Vagina (tissue), 2 donors: ENCODE results near the gene TNS4. TPM values are rescaled to one million over a fixed set of nuclear protein-coding genes. Genes with fewer than 3 reads are reported as not detected.
A peak's percentile ranks its signal among the peaks of the same experiment; 100 is the strongest.

Experiments used
- DNase-seq, 2 donors: peaks; one replicate each; pipeline ENCODE4 v3.0.0-alpha.2; 2017; ENCODE audit errors: extremely low spot score in 2 of 2
- H3K27ac ChIP-seq: fragments of 200-600 bp; sonication (generic); one replicate; pipeline ENCODE4 v1.5.1; 2019
- H3K27me3 ChIP-seq: fragments of 200-600 bp; sonication (generic); one replicate; pipeline ENCODE4 v1.5.1; 2019
- H3K36me3 ChIP-seq, 2 donors: fragments of 200-600 bp; sonication (generic); one replicate each; pipeline ENCODE4 v1.5.1; 2017 to 2019
- H3K4me1 ChIP-seq: fragments of 200-600 bp; sonication (generic); one replicate; pipeline ENCODE4 v1.5.1; 2019
- H3K4me3 ChIP-seq, 2 donors: fragments of 200-600 bp; sonication (generic); 1 replicate in 1 of 2; 2 replicates in 1 of 2; pipeline ENCODE4 v1.5.1; 2016 to 2019
- H3K9me3 ChIP-seq: fragments of 200-600 bp; sonication (generic); one replicate; pipeline ENCODE4 v1.5.1; 2019
- CTCF ChIP-seq, 3 experiments: fragments of 450-650 bp in 2 of 3; fragments of 200-600 bp in 1 of 3; sonication (generic) in 1 of 3; IDR thresholded peaks; one replicate each; pipeline ENCODE4 v1.5.1; 2017 to 2019; ENCODE audit warnings: antibody characterized with exemption in 3 of 3, mild to moderate bottlenecking in 2 of 3, moderate library complexity in 2 of 3
- POLR2A ChIP-seq, 2 donors: fragments of 450-650 bp; IDR thresholded peaks; one replicate each; pipeline ENCODE4 v1.6.1; 2017; ENCODE audit warnings: antibody characterized with exemption in 2 of 2, mild to moderate bottlenecking in 2 of 2, moderate library complexity in 2 of 2
- POLR2AphosphoS5 ChIP-seq, 2 donors: sonication (generic); formaldehyde crosslinking; IDR thresholded peaks; one replicate each; pipeline ENCODE4 v1.9.0; 2017; ENCODE audit warnings: antibody characterized with exemption in 2 of 2, mild to moderate bottlenecking in 2 of 2, low read depth in 1 of 2; ENCODE audit not compliant: insufficient read depth in 1 of 2
- intact Hi-C: fragments of 100-400 bp; cut with DNase I; formaldehyde crosslinking; loops from one replicate; pipeline ENCODE4 v1.15.1; 2023
- total RNA-seq: library from RNA; depleted of rRNA; stranded (reverse); fragments of >200 nt; gene quantifications from one replicate; pipeline ENCODE4 v1.2.3, GENCODE V29; 2016

The TNS4 gene
- total RNA-seq, 1 donor from 2014 or later, result 296 TPM

- DNase-seq, result no peak
- no peak for TF ChIP-seq CTCF (IDR thresholded peaks at IDR 0.05)
- TF ChIP-seq POLR2AphosphoS5 (IDR thresholded peaks at IDR 0.05; ENCODE audit: insufficient read depth in 1 of 2, low read depth in 1 of 2), result no peak
- TF ChIP-seq POLR2A (IDR thresholded peaks at IDR 0.05), result no peak
- H3K27ac ChIP-seq, result no peak overlapping the region
- peaks cover 0 to 5% of the 10 kb centered on the region in 2 donors for H3K36me3 ChIP-seq
- no peaks in the 10 kb centered on the region for H3K27me3 ChIP-seq
- H3K4me3 ChIP-seq, result no peak overlapping the region
- H3K9me3 ChIP-seq, result no peaks in the 10 kb centered on the region
- peaks cover 58% of the 10 kb centered on the region for H3K4me1 ChIP-seq
- intact Hi-C loops, result loop anchor here (5.0 kb wide), 1 partner anchor 35 kb away; the partner anchor contains the start of gene IGFBP4
Observed at GRCh38 chr17:40477796-40478195, 23.6 kb downstream of the TNS4 start.

GRCh38 chr17:40475234-40475908 is 26.1 kb downstream of the TNS4 start:
- H3K27ac ChIP-seq, result peak overlapping the region; percentile 53
- peaks cover 0 to 5% of the 10 kb centered on the region in 2 donors for H3K36me3 ChIP-seq
- TF ChIP-seq CTCF (IDR thresholded peaks at IDR 0.05), result no peak
- TF ChIP-seq POLR2AphosphoS5 (IDR thresholded peaks at IDR 0.05; ENCODE audit: insufficient read depth in 1 of 2, low read depth in 1 of 2), result no peak
- no peak for TF ChIP-seq POLR2A (IDR thresholded peaks at IDR 0.05)
- no peaks in the 10 kb centered on the region for H3K9me3 ChIP-seq
- H3K4me1 ChIP-seq, result peaks cover 51% of the 10 kb centered on the region
- DNase-seq, result no peak
- intact Hi-C loops, result loop anchor here (5.0 kb wide), 1 partner anchor 33 kb away; the partner anchor contains the start of gene IGFBP4
- no peak overlapping the region for H3K4me3 ChIP-seq
- H3K27me3 ChIP-seq, result no peaks in the 10 kb centered on the region

- intact Hi-C loops, result loop anchor here (5.0 kb wide), 1 partner anchor 32 kb away; the partner anchor contains the start of gene IGFBP4
- TF ChIP-seq POLR2A (IDR thresholded peaks at IDR 0.05), result no peak
- TF ChIP-seq CTCF (IDR thresholded peaks at IDR 0.05), result no peak
- TF ChIP-seq POLR2AphosphoS5 (IDR thresholded peaks at IDR 0.05; ENCODE audit: insufficient read depth in 1 of 2, low read depth in 1 of 2), result no peak
- peaks cover 43% of the 10 kb centered on the region for H3K4me1 ChIP-seq
- DNase-seq, result no peak
- H3K4me3 ChIP-seq, result no peak overlapping the region
- H3K9me3 ChIP-seq, result no peaks in the 10 kb centered on the region
- no peak overlapping the region for H3K27ac ChIP-seq
- H3K36me3 ChIP-seq, result peaks cover 0 to 5% of the 10 kb centered on the region in 2 donors
- no peaks in the 10 kb centered on the region for H3K27me3 ChIP-seq
Observed at GRCh38 chr17:40474419-40475002, 26.9 kb downstream of the TNS4 start.

GRCh38 chr17:40473573-40474365 is 27.7 kb downstream of the TNS4 start:
- intact Hi-C loops, result no loop called here

More at GRCh38 chr17:40473573-40474365, 27.7 kb downstream of the TNS4 start:
- Histone ChIP-seq H3K9me3 (no peaks in the 10 kb centered on the region), H3K27ac (no peak overlapping the region), H3K4me3 (no peak overlapping the region), H3K36me3 (peaks cover 0 to 5% of the 10 kb centered on the region in 2 donors), H3K27me3 (no peaks in the 10 kb centered on the region), H3K4me1 (peaks cover 41% of the 10 kb centered on the region)
- no peak for DNase-seq
- TF ChIP-seq POLR2A (IDR thresholded peaks at IDR 0.05) (no peak), CTCF (IDR thresholded peaks at IDR 0.05) (no peak), POLR2AphosphoS5 (IDR thresholded peaks at IDR 0.05; ENCODE audit: insufficient read depth in 1 of 2, low read depth in 1 of 2) (no peak)
